ENCODE measurements around the gene SLC18A3.

Gene SLC18A3

DNA sequence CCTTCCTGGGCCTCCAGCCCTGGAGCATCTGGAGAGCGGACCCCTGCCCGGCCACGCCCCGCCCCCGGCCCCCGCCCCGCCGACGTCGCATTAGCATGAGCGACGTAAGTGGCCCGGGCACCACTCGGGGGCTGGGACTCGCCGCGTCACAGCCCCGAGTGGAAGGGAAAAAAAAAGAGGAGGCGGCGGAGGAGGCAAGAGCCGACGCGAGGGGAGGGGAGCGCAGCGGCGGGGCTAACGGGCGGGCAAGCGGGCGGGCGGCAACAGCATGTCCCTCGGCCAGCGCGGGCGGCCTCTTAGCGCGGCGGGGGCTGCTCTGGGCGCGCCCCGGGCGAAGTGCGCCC lies at the start of gene SLC18A3:
SLC18A3 (plus strand) TSS at position 197 of the 344 bp plus-strand sequence. CDS start 431 bp downstream, outside the sequence.
- DNase-seq (ENCODE audit: low spot score) = no peak

GRCh38 chr10:49560526-49560925 lies 49.6 kb upstream of the SLC18A3 start:
- DNase-seq (ENCODE audit: low spot score) = no peak

DNA sequence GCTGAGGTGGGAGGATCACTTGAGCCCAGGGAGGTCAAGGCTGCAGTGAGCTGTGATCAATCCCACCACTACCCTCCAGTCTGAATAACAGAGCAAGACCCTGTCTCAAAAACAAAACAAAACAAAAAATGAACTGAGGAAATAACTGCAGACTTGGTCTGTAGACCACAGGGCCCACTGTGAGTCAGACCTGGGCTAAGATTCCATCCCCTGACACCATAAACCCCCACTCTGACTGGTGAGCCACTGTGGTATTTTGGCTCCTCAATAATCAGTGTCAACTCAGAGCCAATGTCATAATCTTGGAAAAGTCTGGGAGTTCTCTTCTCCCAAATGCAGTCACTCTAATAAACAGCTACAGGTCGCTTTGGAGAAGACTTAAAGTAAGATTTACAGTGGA lies 47.2 kb upstream of the SLC18A3 start:
- DNase-seq (ENCODE audit: low spot score) = no peak

DNA sequence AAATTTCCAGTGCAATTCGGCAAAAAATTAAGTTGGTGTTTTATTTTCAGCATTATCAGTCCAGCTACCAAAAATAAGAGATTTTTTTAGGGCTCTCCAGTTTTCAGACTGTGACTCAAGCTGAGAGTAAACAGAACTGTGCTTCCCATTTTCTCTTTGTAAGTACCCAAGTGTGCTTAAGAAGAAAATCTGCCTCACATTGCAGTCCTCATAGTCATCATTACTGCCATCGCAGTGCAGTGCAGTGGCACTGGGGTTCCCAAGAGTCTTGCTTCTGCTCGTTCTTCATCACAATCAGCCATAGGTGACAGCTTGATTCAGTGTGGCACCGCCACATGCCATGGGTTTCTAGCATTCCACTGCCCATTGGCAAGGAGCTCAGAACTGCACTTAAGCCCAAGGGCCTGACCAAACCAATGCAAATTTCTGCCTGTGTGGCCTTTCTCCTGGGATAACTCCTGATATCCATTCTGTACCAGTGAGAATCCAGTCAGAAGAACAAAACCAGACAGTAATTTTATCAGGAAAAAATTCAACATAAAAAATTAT lies 45.6 kb upstream of the SLC18A3 start:
- DNase-seq (ENCODE audit: low spot score) = no peak

GRCh38 chr10:49567810-49568209 lies 42.3 kb upstream of the SLC18A3 start:
- DNase-seq (ENCODE audit: low spot score) = no peak

DNA sequence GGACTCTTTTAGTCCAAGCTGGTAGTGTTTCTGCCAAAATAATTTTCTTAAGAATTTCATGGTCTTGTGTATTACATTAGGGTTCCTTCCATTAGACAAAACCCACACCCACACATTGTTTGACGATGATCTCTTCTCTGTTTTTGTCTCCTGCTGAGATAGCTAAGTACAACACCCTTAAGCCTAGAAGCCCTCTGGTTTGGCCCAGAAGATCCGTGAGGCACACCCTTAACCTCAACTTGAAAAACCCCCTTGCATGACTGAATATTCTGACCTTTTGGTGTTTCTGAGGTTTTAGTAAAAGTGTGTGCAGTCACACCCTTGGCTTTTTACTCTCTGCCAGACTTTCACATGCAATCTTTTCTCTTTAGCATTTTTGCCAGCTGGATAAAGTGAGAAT lies 41.9 kb upstream of the SLC18A3 start:
- no peak for DNase-seq (ENCODE audit: low spot score)

- DNase-seq (ENCODE audit: low spot score) = no peak
Measured at GRCh38 chr10:49569031-49569631, 41.0 kb upstream of the SLC18A3 start.

DNA sequence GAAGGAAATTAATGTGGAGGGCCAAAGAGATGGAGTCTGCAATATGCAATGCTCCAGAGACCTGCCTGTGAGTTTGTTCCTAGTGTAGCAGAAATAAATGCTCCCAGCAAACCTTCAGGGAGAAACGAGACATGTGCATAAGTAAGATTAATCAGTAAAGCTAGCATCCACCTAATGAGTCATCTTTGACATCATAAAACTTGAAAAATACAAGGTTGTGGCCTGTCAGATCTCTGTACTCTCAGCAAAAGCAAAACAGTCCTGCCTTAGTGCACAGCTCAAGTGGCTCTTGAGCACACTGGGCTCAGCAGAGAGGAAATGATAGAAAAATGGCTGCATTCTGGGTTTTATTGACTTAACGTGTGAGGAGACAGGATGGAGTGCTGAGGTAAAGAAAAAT lies 38.7 kb upstream of the SLC18A3 start:
- DNase-seq (ENCODE audit: low spot score) = no peak

DNA sequence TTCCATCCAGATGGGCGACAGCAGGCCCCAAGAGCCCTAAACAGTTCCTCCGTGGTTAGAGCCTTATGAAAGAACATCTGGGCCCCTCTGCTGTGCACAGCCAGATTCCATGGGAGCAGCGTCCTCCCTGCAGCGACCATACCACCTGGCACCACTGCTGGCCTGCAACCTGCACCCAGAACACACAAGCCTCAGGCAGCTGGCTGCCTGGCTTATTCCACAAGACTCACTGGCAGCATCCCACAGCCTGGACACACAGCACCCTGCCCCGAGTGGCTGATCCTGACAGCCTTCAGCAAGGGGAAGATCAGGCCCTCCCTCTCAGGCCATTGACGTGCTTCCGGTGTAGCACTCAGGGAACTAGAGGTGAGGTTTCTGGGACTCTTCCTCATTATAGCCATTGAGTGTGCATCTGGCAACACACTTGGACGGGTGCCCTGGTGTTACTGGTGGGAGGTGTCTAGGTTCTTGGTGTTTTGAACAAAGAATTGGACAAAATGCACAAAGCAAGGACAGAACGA lies 37.5 kb upstream of the SLC18A3 start:
- DNase-seq (ENCODE audit: low spot score) = no peak

DNA sequence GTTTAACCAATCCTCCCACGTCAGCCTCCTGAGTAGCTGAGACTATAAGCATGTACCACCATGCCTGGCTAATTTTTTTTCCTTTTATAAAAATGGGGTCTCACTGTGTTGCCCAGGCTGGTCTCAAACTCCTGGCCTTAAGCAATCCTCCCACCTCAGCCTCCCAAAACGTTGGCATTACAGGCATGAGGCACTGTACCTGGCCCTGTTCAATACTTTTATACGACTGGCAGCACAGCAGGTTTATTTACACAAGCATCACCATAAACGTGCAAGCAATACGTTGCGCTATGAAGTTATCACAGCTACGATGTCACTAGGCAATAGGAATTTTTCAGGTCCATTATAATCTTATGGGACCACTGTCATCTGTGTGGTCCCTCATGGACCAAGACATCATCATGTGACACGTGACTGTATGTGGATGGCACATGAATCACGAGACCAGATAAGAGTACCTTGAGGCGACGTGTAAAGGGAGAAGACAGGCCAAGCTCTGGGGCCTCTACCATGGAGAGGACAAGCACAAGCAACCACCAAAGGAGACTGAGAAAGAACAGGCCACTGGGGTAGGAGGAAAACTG lies 34.5 kb upstream of the SLC18A3 start:
- DNase-seq (ENCODE audit: low spot score) = no peak

- no peak for DNase-seq (ENCODE audit: low spot score)
Measured at GRCh38 chr10:49577182-49577925, 32.8 kb upstream of the SLC18A3 start.

DNA sequence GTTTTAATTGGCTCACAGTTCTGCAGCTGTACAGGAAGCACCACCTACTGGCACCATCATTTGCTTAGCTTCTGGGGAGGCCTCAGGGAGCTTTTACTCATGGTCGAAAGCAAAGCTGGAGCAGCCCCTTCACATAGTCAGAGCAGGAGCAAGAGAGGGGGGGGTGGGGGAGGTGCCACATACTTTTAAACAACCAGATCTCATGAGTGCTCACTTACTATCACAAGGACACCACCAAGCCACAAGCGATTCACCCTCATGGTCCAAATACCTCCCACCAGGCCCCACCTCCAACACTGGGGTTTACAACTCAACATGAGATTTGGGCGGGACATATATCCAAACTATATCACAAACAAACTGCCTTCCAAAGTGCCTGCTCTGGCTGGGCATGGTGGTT lies 31.7 kb upstream of the SLC18A3 start:
- no peak for DNase-seq (ENCODE audit: low spot score)

- no peak for DNase-seq (ENCODE audit: low spot score)
Measured at GRCh38 chr10:49579621-49580020, 30.5 kb upstream of the SLC18A3 start.

DNA sequence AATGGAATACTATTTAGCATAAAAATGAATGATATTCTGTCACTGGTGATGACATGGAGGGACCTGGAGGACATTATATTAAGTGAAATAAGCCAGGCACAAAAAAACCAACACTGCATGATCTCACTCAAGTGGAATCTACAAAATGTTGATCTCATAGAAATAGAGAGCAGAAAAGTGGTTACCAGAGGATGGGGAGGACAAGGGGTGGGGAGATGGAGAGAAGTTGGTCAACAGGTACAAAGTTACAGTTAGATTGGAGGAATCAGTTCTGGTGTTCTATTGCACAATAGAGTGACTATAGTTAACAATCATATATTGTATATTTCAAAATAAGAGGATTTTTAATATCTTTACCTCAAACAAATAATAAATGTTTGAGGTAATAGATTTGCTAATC lies 24.7 kb upstream of the SLC18A3 start:
- no peak for DNase-seq (ENCODE audit: low spot score)

DNA sequence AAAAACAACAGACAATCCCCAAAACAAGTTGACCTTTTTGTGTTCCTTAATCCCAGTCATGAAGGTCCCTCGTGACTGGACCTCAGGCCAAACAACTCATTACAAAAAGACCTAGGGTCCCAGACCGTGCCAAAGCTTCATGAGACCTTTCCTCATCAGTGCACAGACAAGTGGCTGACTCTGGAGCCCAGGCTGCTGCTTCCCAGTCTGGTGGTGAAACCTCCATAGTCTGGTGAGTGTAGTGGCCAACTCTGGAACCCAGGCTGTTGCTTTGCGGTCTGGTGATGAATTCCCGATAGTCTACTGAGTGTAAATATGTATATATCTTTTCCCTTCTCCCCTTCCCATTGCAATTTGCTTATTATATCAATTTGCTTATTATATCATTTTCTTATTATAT lies 22.1 kb upstream of the SLC18A3 start:
- DNase-seq (ENCODE audit: low spot score) = no peak

GRCh38 chr10:49592726-49593563 lies 17.2 kb upstream of the SLC18A3 start:
- peak; percentile 35 for DNase-seq (ENCODE audit: low spot score)

DNA sequence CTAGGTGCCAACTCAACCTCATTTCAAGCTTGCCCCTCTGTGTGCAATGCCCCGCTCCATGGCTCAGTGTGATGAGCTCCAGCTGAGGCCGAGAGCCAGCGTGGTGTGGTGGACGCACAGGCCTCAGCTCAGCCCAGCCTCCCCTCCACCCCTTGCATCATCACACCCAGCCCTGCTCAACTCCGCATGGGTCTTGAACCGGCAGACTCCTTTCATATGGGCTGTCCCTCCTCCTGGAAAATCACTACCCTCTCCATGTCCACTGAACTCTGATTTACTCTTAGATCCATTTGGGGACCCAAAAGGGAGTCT lies 16.6 kb upstream of the SLC18A3 start:
- no peak for DNase-seq (ENCODE audit: low spot score)

- no peak for DNase-seq (ENCODE audit: low spot score)
Measured at GRCh38 chr10:49593998-49594397, 16.1 kb upstream of the SLC18A3 start.

DNA sequence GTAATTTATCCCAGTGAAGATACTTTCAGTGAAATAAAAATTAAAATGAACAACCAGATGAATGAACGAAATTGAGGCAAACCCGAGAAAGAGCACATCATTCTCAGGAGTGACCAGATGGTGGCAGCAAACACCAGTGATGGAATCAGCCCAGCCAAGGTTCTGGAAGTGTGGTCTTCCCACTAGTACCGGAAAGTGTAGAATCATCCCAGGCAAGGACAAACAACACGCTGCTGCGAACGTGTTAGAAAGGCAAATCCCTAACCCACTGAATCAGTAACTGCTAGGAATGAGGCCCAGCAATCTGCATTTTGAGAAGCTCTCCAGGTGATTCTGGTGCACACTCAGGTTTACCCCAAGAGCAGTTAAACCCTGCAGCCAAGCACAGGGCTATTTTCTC lies 15.5 kb upstream of the SLC18A3 start:
- DNase-seq (ENCODE audit: low spot score) = peak; percentile 14

GRCh38 chr10:49595003-49595712 lies 15.0 kb upstream of the SLC18A3 start:
- no peak for DNase-seq (ENCODE audit: low spot score)

DNA sequence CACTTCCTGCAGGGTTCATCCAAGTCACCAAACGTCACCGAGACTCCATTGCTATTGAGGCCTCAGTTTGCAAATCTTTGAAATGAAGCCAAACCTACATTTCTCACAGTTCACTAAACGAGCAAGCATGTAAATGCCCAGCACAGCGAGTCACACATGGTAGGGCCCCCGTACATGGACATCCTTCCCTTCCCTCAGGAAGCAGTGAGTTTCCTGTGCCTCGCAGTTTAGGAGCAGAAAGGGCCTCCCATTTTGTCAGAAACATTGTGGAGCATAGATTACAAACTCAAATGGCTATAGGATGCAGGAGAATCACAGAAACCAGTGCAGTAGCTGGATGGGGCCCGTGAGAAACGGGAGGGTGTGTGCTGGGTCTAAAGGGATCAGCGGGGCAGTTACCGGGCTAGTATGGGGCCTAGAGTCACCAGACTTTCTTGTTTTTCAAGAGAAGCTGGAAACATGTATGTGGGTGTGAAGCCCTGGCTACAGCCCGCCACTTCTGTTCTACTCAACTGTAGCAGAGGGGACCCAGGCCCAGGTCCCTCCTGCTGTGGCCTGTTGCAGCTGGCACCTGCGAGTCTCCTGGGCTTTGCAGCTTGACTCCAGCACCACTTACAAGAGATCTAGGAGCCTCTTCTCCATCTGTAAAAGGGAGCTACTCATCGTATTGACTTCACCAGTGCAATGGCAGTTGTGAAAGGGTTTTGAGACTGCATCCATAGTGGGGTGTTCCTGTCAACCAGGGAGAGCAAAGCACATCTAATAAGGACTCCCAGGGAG lies 14.2 kb upstream of the SLC18A3 start:
- no peak for DNase-seq (ENCODE audit: low spot score)
